ENCODE measurements around the gene TAPBP. TPM values are rescaled to one million over a fixed set of nuclear protein-coding genes. Genes with fewer than 3 reads are reported as not detected.

The TAPBP gene
- total RNA-seq, 1 donor from 2014 or later: 16.2 TPM

DNA sequence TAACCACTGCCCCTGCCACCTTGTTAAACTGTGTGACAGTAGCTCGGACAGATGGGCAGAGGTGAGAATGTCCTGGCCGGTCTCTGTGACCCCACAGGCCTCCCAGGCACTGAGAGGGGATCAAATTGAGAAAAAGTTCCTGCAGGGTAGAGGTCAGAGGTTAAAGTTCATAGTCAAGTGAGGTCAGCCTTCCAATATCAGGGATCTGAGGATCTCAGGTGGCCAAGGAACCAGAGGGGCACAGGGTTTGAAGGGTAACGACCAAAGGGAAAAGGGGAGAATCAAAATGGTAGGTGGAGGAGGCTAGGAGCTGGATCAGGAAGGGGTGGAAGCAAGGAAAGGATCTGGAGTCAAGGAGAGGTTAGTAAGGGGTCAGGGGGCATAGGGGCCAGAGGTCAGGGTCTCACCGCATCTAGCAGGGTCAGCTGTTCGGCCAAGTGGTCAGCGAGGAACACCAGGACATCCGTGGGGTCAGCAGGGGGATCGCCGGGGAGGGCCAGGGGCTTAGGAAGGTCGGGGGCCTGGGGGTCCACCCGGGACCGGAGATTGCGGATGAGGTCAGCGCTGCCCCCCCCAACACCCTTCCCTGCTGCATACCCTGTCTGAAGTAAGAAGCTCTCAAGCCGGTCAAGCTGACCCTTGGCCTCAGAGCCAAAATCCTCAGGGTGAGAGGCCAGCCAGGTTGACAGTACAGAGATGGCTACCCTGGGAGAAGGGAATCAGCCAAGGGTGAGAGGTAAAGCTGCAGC is 18.1 kb downstream of the TAPBP start:
- TF ChIP-seq, protein P1, sequence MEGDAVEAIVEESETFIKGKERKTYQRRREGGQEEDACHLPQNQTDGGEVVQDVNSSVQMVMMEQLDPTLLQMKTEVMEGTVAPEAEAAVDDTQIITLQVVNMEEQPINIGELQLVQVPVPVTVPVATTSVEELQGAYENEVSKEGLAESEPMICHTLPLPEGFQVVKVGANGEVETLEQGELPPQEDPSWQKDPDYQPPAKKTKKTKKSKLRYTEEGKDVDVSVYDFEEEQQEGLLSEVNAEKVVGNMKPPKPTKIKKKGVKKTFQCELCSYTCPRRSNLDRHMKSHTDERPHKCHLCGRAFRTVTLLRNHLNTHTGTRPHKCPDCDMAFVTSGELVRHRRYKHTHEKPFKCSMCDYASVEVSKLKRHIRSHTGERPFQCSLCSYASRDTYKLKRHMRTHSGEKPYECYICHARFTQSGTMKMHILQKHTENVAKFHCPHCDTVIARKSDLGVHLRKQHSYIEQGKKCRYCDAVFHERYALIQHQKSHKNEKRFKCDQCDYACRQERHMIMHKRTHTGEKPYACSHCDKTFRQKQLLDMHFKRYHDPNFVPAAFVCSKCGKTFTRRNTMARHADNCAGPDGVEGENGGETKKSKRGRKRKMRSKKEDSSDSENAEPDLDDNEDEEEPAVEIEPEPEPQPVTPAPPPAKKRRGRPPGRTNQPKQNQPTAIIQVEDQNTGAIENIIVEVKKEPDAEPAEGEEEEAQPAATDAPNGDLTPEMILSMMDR (conservative IDR thresholded peaks at IDR 0.05): no peak
- Mint-ChIP-seq H3K4me3 (peak overlapping the region; percentile 87), H3K4me1 (peaks cover 36% of the 10 kb centered on the region), H3K27ac (ENCODE audit: unreplicated experiment) (no peak overlapping the region), H3K27me3 (ENCODE audit: low read depth) (no peaks in the 10 kb centered on the region), H3K9me3 (no peaks in the 10 kb centered on the region), H3K36me3 (ENCODE audit: low read depth) (no peaks in the 10 kb centered on the region)
- no peak for DNase-seq (ENCODE audit: low read depth, low spot score)

DNA sequence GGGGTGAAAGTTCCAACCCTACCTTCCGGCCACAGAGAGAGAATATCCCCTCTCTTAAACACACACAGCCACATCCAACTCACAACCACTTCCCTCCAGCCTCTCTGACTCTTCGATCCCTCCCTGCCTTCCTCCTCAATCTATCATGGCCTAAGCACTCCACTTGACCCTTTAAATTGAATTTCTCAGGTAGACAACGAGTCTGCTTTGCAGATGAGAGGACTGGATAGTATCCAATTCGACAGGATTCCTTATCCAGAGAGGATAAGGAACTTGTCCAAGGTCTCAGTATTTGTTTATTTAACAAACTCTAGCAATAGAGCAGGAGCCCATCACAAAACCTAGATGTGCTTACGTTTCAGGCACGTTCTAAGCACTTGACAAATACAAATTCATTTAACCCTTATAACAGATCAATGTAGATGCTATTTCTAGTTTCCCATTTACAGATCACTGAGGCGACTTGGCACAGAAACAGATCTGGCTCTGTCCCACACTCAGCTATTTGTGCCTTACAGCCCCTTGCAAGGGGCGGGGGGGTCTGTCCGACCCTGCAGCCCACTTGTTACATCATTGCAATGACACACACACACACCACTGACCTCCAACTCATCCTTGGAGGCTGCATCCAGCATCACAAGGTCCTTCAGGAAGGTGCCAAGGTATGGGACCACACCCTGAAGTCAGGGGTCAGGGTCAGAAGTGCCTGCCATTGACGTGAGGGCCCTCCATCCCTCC is 19.6 kb downstream of the TAPBP start:
- no peaks in the 10 kb centered on the region for H3K36me3 Mint-ChIP-seq (ENCODE audit: low read depth)
- no peak overlapping the region for H3K27ac Mint-ChIP-seq (ENCODE audit: unreplicated experiment)
- no peak for DNase-seq (ENCODE audit: low read depth, low spot score)
- H3K27me3 Mint-ChIP-seq (ENCODE audit: low read depth): no peaks in the 10 kb centered on the region
- H3K4me1 Mint-ChIP-seq: peaks cover 37% of the 10 kb centered on the region
- peak overlapping the region; percentile 36 for H3K4me3 Mint-ChIP-seq
- no peaks in the 10 kb centered on the region for H3K9me3 Mint-ChIP-seq
- TF ChIP-seq, protein P1 (conservative IDR thresholded peaks at IDR 0.05): no peak

GRCh38 chr6:33292996-33293682 is 20.7 kb downstream of the TAPBP start:
- H3K27me3 Mint-ChIP-seq (ENCODE audit: low read depth): no peaks in the 10 kb centered on the region
- peaks cover 42% of the 10 kb centered on the region for H3K4me1 Mint-ChIP-seq
- peak overlapping the region; percentile 52 for H3K4me3 Mint-ChIP-seq
- no peak for DNase-seq (ENCODE audit: low read depth, low spot score)
- H3K27ac Mint-ChIP-seq (ENCODE audit: unreplicated experiment): no peak overlapping the region
- H3K36me3 Mint-ChIP-seq (ENCODE audit: low read depth): no peaks in the 10 kb centered on the region
- TF ChIP-seq, protein P1 (conservative IDR thresholded peaks at IDR 0.05): no peak
- H3K9me3 Mint-ChIP-seq: no peaks in the 10 kb centered on the region

- no peak for DNase-seq (ENCODE audit: low read depth, low spot score)
- TF ChIP-seq, protein P1 (conservative IDR thresholded peaks at IDR 0.05): no peak
- H3K27ac Mint-ChIP-seq (ENCODE audit: unreplicated experiment): no peak overlapping the region
- peaks cover 2% of the 10 kb centered on the region for H3K36me3 Mint-ChIP-seq (ENCODE audit: low read depth)
- peak overlapping the region; percentile 96 for H3K4me3 Mint-ChIP-seq
- H3K27me3 Mint-ChIP-seq (ENCODE audit: low read depth): no peaks in the 10 kb centered on the region
- no peaks in the 10 kb centered on the region for H3K9me3 Mint-ChIP-seq
- peaks cover 31% of the 10 kb centered on the region for H3K4me1 Mint-ChIP-seq
Observed at GRCh38 chr6:33290459-33290858, 23.4 kb downstream of the TAPBP start.

- H3K4me3 Mint-ChIP-seq: peak overlapping the region; percentile 96
- DNase-seq (ENCODE audit: low read depth, low spot score): no peak
- H3K4me1 Mint-ChIP-seq: peaks cover 31% of the 10 kb centered on the region
- peak overlapping the region; percentile 76 for H3K27ac Mint-ChIP-seq (ENCODE audit: unreplicated experiment)
- peaks cover 2% of the 10 kb centered on the region for H3K36me3 Mint-ChIP-seq (ENCODE audit: low read depth)
- no peaks in the 10 kb centered on the region for H3K9me3 Mint-ChIP-seq
- TF ChIP-seq, protein P1 (conservative IDR thresholded peaks at IDR 0.05): no peak
- no peaks in the 10 kb centered on the region for H3K27me3 Mint-ChIP-seq (ENCODE audit: low read depth)
Observed at GRCh38 chr6:33289784-33290315, 24.0 kb downstream of the TAPBP start.

Measured in neural crest cell (in vitro differentiated cells).